Caki2 (cell line): Measurements from ENCODE around the gene BMP10. TPM values are rescaled to one million over a fixed set of nuclear protein-coding genes. Genes with fewer than 3 reads are reported as not detected.

Experiments used
- DNase-seq: peaks from one replicate; pipeline ENCODE4 v3.0.0-alpha.2; 2015; ENCODE audit warnings: low read depth
- in situ Hi-C: cut with HindIII; loops from 2 replicates; pipeline ENCODE4 v1.10.0; 2016; ENCODE audit warnings: low sequenced_read_pairs, low pct_unique_long_range_greater_than_20kb, mixed read lengths
- total RNA-seq: library from RNA; depleted of rRNA; stranded (reverse); fragments of >200 nt; shearing (Covaris generic); gene quantifications from 2 replicates; pipeline ENCODE4 v1.2.3, GENCODE V29; 2014; ENCODE audit warnings: low replicate concordance; rRNA removed

BMP10 gene, protein sequence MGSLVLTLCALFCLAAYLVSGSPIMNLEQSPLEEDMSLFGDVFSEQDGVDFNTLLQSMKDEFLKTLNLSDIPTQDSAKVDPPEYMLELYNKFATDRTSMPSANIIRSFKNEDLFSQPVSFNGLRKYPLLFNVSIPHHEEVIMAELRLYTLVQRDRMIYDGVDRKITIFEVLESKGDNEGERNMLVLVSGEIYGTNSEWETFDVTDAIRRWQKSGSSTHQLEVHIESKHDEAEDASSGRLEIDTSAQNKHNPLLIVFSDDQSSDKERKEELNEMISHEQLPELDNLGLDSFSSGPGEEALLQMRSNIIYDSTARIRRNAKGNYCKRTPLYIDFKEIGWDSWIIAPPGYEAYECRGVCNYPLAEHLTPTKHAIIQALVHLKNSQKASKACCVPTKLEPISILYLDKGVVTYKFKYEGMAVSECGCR
- not detected in 2 replicates for total RNA-seq

DNA sequence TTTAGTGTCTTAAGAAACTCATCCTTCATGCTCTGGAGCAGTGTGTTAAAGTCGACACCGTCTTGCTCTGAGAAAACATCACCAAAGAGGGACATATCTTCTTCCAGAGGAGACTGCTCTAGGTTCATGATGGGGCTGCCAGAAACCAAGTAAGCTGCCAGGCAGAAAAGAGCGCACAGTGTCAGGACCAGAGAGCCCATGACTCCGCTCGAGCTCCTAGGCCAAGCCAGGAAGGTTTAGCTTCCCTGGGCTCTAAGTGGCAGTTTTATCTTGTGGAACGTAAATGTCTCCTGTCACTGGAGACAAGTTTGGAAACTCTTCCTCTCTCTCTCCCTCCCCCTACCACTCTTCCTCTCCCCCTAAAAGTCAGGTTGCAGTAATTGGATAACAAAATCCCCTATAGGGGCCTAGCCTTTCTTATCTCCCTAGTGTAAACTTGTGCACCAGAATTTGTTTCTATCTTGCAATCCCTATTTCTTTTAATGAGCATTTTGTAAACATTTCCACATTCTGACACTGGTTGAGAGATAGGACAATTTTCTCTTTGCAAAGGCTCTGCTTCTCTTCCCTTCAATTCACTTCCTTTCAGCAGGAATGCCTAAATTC, at the start of gene BMP10:
Gene BMP10 (minus strand): TSS at position 239 of the 606 bp plus-strand sequence. CDS start 39 bp downstream, at position 200.
- no peak for DNase-seq
- in situ Hi-C loops = no loop called here

DNA sequence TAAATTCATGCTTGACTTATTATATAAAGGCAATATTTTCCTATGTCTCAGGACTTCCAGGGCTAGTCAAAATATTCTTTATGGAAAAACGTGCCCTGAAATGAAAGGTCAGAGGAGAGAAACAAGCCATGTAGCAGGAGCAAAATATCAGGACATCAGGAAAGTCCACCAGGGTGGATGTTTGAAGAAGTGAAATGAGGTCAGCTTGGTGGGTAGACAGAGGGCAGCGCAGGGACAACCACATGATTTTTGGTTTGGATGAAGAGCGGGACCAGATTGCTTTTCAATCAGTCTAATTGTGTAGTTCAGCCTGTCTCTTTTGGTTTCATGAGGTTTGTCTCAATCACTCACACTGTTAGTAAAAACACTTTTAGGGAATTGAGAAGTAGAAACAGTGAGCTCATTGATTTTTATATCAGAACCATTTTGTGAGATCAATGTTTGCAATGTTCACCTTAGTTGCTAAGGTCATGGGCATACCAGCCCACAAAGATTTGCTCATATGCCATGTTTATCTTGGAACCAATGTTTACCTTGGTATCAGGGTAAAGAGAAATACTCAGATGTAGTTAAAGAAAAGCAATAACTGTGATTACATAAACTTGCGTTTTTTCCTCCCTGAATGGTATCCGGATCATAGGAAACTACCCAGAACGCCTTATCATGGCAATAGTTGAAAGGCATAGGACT, 49.4 kb upstream of the BMP10 start:
- no peak for DNase-seq
- in situ Hi-C loops = no loop called here

DNA sequence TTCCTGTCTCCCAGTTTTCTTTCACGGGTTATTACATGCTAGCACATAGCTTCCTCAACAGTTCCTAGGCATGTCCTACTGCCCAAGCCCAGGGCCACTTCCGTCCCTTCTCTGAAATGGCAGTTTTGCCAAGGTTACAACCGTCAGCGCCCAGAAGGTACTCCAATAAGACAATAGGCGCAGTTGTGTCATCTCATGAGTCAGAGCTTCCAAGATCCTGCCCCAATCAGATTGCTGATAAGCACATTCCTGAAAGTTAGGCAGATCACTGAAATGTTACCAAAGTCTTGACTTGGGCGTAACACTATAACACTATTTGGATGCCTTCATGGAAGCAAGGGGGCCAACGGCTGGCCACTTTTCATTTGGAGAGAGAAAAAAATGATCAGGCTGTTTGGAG, 47.3 kb upstream of the BMP10 start:
- no peak for DNase-seq
- in situ Hi-C loops = no loop called here

- no peak for DNase-seq
- in situ Hi-C loops = no loop called here
These were observed 46.0 kb upstream of the BMP10 start for GRCh38 chr2:68917034-68917718.

DNA sequence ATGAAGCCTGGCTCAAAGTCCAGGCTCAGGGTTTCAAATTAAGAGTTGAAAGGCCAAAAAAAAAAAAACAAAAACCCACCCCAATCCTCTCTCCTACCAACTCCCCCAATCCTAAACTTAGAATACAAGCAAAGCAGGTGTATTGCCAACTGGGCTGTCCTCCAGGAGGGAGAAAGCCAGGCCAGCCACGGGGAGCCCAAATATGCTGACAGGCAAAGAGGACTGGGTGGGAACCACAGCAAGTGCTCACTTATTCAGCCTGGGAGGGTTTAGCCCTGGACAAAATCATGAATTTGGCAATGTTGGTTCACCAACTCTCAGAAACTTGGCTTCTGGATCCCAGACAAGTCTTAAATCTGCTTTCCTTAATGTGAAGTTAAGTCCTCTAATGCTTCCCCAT, 45.0 kb upstream of the BMP10 start:
- in situ Hi-C loops = no loop called here
- no peak for DNase-seq

GRCh38 chr2:68915393-68915792, 44.2 kb upstream of the BMP10 start:
- no peak for DNase-seq
- in situ Hi-C loops = no loop called here

- in situ Hi-C loops = no loop called here
- no peak for DNase-seq
These were observed 42.2 kb upstream of the BMP10 start for GRCh38 chr2:68913359-68913758.

GRCh38 chr2:68912732-68913131, 41.5 kb upstream of the BMP10 start:
- in situ Hi-C loops = no loop called here

GRCh38 chr2:68912111-68912510, 40.9 kb upstream of the BMP10 start:
- in situ Hi-C loops = no loop called here
- DNase-seq = no peak

More at GRCh38 chr2:68912732-68913131, 41.5 kb upstream of the BMP10 start:
- no peak for DNase-seq

DNA sequence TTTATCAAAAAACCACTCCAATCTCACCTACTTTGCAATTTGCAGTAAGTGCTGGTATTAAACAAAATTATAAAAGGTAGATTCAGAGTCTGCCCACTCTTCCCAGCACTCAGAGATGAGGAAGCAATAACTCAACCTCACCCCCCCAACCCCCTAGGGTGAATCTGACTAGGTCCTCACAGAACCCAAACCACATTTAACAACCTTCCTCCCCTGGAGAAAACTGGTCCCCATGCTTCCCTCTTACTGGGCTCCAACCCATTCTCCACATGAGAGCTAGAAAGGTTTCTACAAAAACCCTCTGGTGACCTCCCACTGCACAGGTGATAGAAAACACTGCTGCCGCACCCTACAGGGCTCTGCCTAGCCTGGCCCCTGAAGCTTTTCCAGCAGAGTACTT, 40.5 kb upstream of the BMP10 start:
- in situ Hi-C loops = no loop called here
- no peak for DNase-seq

DNA sequence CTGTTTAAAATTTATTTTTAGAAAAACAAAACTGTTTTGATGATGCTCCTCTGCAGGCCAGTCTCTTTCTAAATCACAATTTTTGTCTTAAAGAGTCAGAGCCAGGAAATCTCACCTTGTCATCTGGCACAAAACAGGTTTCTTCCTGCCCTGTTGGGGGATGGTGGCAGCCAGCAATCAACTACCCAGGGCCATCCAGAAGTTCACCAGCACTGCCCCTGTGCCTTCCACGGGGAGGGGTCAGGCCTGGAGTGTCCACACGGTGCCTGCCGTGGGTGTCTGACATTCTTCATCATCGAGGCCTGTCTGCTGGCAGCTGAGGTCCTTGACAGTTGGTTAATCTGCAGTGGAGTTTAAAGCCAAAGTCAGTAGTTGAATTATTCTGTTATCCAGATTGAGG, 40.0 kb upstream of the BMP10 start:
- no peak for DNase-seq
- in situ Hi-C loops = no loop called here

DNA sequence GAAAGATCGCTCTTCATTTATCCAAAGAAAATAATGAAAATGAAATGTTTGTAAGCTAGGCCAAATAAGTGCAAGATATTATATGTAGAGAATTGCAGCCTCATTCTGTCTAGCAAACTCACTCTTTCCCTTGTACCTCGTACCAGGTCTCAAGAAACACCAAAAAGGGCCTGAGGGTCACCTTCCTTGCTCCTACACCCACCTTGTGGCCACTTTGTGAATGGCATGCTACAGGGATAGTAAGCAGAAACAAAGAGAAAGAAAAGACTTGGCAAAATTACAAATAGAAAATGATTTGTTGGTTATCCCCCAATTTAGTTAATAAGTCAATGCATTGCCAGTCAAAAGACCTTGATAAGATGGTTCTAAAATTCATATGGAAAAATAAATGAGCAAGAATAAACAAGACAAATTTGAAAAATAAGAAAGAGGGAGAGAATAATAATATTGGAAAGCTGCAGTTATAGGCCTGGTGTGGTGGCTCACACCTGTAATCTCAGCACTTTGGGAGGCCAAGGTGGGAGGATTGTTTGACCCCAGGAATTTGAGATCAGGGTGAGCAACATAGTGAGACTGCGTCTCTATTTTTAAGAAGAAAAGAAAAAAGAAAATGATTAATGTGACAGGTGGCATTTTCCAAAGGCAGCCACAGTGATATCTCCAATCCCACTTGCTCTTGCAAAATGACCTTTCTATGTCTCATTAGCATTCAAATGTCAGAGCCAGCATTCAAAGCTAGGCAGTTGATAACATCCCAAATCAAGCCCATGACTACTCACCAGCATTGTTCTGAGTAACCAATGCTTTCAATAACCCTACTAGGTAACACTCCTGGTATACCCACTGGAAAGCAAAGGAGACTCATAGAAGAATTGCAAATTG, 38.8 kb upstream of the BMP10 start:
- DNase-seq = peak; percentile 50
- in situ Hi-C loops = no loop called here

DNA sequence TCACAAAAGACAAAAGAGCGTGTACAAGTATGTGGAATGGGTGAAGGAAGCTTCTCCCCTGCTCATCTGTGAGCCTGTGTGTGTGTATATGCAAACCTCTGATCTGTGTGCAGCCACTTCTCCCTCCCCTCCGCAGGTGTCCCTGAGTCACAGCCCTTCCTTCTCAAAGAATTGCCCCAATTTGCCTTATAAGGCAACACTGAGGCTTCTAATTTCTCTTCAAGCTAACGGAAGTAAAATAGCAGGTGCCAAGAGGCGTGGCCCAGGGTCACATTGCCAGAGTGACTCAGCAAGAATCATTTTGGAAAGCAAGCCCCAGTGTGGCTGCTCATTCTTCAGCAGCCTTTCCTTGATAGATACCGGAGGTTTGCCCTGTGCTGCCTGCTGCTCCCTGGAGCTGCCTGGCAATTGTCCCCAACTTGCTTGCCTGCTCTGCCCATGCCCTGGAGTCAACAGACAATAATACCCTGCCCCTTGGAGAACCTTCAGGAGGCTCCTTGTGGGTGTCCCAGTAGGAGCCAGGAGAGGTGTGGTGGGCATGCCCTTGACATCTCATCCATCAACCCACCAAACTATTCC, 37.3 kb upstream of the BMP10 start:
- peak; percentile 81 for DNase-seq
- in situ Hi-C loops = no loop called here

- no peak for DNase-seq
- in situ Hi-C loops = no loop called here
These were observed 36.7 kb upstream of the BMP10 start for GRCh38 chr2:68907920-68908253.

DNA sequence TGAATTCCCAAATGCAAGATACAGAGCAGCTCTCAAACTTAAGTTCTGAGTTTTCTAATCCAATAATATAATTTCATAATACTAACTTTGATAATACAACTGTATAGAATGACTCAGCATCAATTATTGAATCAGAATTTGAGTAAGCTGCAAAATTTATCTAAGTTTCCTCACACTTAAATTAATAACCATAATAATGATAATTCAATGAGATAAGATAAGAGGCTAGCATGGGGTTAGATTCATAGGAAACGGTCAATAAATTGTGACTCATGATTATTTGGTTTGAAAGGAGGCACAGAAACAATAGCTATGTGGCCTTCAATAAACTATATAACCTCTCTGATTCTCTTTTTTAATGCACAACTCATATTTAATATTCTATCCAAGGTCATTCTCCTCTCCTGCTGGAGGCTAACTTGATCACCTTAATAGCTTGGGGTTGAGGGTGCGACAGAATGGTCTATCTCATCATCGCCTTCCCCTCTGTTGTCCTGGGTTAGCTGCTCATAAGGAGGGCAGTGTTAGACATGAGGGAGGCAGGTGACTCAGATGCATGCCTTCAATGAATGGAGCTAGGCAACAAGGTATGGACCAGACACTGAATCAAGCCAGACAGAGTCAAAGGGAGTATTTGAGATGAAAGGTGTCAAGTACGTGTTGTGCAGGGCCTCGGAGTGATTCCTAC, 36.2 kb upstream of the BMP10 start:
- peak; percentile 3 for DNase-seq
- in situ Hi-C loops = no loop called here

- in situ Hi-C loops = no loop called here
These were observed 35.5 kb upstream of the BMP10 start for GRCh38 chr2:68906716-68907115.

GRCh38 chr2:68905116-68905515, 33.9 kb upstream of the BMP10 start:
- in situ Hi-C loops = no loop called here
- no peak for DNase-seq

More at GRCh38 chr2:68906716-68907115, 35.5 kb upstream of the BMP10 start:
- DNase-seq = no peak
